DOHH2 (cell line): ENCODE results near the gene STX16.

Experiments used
- H3F3A ChIP-seq: fragments of 200-600 bp; sonication (generic), shearing (Covaris generic); 2 replicates; pipeline ENCODE4 v1.6.0; 2016; ENCODE audit warnings: antibody characterized with exemption, mild to moderate bottlenecking; ENCODE audit not compliant: control insufficient read depth, insufficient read depth
- H3K27ac ChIP-seq: fragments of 200-600 bp; sonication (generic); 2 replicates; pipeline ENCODE4 v1.5.1; 2014; ENCODE audit warnings: low read depth, mild to moderate bottlenecking, low read length, moderate library complexity
- H3K27me3 ChIP-seq: fragments of 200-600 bp; sonication (generic); 2 replicates; pipeline ENCODE4 v1.6.1; 2014; ENCODE audit warnings: mild to moderate bottlenecking, low read length, mixed read lengths; ENCODE audit not compliant: control insufficient read depth
- H3K36me3 ChIP-seq: fragments of 200-600 bp; sonication (generic); 2 replicates; pipeline ENCODE4 v1.6.1; 2014; ENCODE audit warnings: mild to moderate bottlenecking, low read length, moderate library complexity, mixed read lengths; ENCODE audit not compliant: control insufficient read depth
- H3K4me1 ChIP-seq: fragments of 200-600 bp; sonication (generic); 2 replicates; pipeline ENCODE4 v1.6.1; 2014; ENCODE audit warnings: mild to moderate bottlenecking, low read length, mixed read lengths; ENCODE audit not compliant: control insufficient read depth
- H3K4me2 ChIP-seq: fragments of 200-600 bp; sonication (generic); 2 replicates; pipeline ENCODE4 v1.6.0; 2014; ENCODE audit warnings: mild to moderate bottlenecking, low read length, moderate library complexity
- H3K4me3 ChIP-seq: fragments of 200-600 bp; sonication (generic); 2 replicates; pipeline ENCODE4 v1.5.1; 2014; ENCODE audit warnings: mild to moderate bottlenecking, low read length, mixed read lengths
- H3K79me2 ChIP-seq: fragments of 200-600 bp; sonication (generic); 2 replicates; pipeline ENCODE4 v1.6.1; 2014; ENCODE audit warnings: mild to moderate bottlenecking, low read length, mixed read lengths; ENCODE audit not compliant: control insufficient read depth
- H3K9me2 ChIP-seq: fragments of 200-600 bp; sonication (generic); replicated peaks from 2 replicates; pipeline ENCODE4 v1.6.1; 2014; ENCODE audit warnings: mild to moderate bottlenecking, low read length, mixed read lengths; ENCODE audit not compliant: control insufficient read depth
- H3K9me3 ChIP-seq: fragments of 200-600 bp; sonication (generic); 2 replicates; pipeline ENCODE4 v1.6.1; 2014; ENCODE audit warnings: antibody characterized with exemption, low read length, mixed read lengths; ENCODE audit not compliant: control insufficient read depth, insufficient read depth
- H4K20me1 ChIP-seq: fragments of 200-600 bp; sonication (generic); 2 replicates; pipeline ENCODE4 v1.6.0; 2014; ENCODE audit warnings: low read depth, mild to moderate bottlenecking, antibody characterized with exemption, low read length, moderate library complexity; ENCODE audit not compliant: control insufficient read depth, insufficient read depth
- EZH2phosphoT487 ChIP-seq: fragments of 200-600 bp; sonication (generic); IDR thresholded peaks from 2 replicates; pipeline ENCODE4 v1.6.1; 2017; ENCODE audit warnings: borderline replicate concordance, mild to moderate bottlenecking, antibody characterized with exemption, low read length, moderate library complexity, mixed read lengths
- TF ChIP-seq, protein P1 (sequence below): fragments of 200-600 bp; sonication (generic); IDR thresholded peaks from one replicate; pipeline ENCODE4 v1.5.1; 2014; ENCODE audit warnings: antibody characterized with exemption, mild to moderate bottlenecking, low read depth, low read length; ENCODE audit not compliant: poor library complexity, severe bottlenecking

Gene STX16

DNA sequence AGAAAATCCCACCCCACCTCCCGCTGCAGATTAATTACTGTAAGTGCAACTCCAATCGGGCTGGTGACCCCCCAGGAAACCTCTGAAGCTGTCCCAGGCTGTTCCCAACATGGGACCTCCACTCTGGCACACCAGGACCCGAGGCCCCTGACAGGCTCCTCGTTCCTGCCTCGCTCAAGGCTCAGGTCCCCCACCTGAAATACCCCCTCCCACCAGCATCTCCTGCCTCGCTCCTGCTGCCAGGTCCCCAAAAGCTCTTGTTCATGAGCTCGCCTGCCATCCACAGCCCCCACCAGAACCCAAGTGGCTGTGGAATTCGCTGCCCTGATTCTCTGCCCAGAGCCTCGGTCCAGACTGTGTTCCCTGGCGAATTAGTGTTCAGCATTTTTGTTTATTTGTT, 67.6 kb downstream of the STX16 start:
- H3K27me3 ChIP-seq: no peaks in the 10 kb centered on the region
- no peaks in the 10 kb centered on the region for H3K79me2 ChIP-seq
- no peak overlapping the region for H3K4me3 ChIP-seq
- H3K27ac ChIP-seq: no peak overlapping the region
- no peaks in the 10 kb centered on the region for H3K36me3 ChIP-seq
- H3K9me3 ChIP-seq: no peaks in the 10 kb centered on the region
- TF ChIP-seq, protein P1, sequence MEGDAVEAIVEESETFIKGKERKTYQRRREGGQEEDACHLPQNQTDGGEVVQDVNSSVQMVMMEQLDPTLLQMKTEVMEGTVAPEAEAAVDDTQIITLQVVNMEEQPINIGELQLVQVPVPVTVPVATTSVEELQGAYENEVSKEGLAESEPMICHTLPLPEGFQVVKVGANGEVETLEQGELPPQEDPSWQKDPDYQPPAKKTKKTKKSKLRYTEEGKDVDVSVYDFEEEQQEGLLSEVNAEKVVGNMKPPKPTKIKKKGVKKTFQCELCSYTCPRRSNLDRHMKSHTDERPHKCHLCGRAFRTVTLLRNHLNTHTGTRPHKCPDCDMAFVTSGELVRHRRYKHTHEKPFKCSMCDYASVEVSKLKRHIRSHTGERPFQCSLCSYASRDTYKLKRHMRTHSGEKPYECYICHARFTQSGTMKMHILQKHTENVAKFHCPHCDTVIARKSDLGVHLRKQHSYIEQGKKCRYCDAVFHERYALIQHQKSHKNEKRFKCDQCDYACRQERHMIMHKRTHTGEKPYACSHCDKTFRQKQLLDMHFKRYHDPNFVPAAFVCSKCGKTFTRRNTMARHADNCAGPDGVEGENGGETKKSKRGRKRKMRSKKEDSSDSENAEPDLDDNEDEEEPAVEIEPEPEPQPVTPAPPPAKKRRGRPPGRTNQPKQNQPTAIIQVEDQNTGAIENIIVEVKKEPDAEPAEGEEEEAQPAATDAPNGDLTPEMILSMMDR: no peak
- TF ChIP-seq EZH2phosphoT487: no peak
- H3K4me2 ChIP-seq: no peak overlapping the region
- no peaks in the 10 kb centered on the region for H3K9me2 ChIP-seq
- H3F3A ChIP-seq: no peaks in the 10 kb centered on the region
- no peaks in the 10 kb centered on the region for H3K4me1 ChIP-seq
- no peaks in the 10 kb centered on the region for H4K20me1 ChIP-seq

DNA sequence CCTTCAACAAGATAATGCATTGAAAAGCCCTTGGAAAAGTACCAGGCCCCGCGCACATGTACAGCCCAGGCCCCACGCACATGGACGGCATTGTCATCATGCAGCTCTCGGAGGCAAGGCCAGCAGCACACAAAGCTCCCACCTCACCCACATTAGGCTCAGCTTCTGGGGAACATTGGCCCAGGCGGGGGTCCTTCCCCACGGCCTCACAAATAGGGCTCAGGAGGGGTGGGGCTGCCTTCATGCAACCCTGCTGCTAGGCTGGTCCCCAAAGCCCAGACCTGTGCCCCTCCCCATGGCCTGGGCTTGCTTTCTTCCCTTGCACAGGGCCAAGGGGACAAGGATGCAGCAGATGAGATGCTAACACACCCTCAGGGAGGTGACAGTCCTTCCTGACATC, 68.2 kb downstream of the STX16 start:
- Histone ChIP-seq H3K4me1 (no peaks in the 10 kb centered on the region), H3K27ac (no peak overlapping the region), H3F3A (no peaks in the 10 kb centered on the region), H3K36me3 (no peaks in the 10 kb centered on the region), H3K9me2 (no peaks in the 10 kb centered on the region), H3K9me3 (no peaks in the 10 kb centered on the region), H4K20me1 (no peaks in the 10 kb centered on the region), H3K79me2 (no peaks in the 10 kb centered on the region), H3K4me2 (no peak overlapping the region), H3K4me3 (no peak overlapping the region), H3K27me3 (no peaks in the 10 kb centered on the region)
- no peak for TF ChIP-seq EZH2phosphoT487
- TF ChIP-seq, protein P1: no peak

DNA sequence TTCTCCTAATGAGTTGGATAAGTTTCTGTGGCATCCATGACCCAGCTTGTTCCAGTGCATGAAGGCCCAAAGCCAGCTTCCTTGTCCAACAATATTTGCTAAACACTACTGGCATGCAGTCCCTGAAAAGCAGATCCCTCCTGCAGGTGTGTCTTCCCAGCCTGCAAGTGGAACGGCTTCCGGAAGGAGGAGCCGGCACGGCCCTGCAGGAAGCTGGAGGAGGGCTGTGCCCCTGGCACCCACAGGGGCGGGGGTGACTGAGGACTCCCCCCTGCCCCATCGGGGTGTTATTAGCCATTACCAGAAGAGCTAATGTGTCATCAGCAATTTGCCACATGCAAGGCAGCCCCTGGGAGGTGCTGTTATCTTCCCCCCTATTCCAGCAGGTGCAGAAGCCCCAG, 68.9 kb downstream of the STX16 start:
- Histone ChIP-seq H3K36me3 (no peaks in the 10 kb centered on the region), H3K4me1 (no peaks in the 10 kb centered on the region), H3K27me3 (no peaks in the 10 kb centered on the region), H3F3A (no peaks in the 10 kb centered on the region), H3K79me2 (no peaks in the 10 kb centered on the region), H4K20me1 (no peaks in the 10 kb centered on the region), H3K9me2 (no peaks in the 10 kb centered on the region), H3K4me3 (no peak overlapping the region), H3K4me2 (no peak overlapping the region), H3K9me3 (no peaks in the 10 kb centered on the region), H3K27ac (no peak overlapping the region)
- TF ChIP-seq EZH2phosphoT487: no peak
- TF ChIP-seq, protein P1: no peak

DNA sequence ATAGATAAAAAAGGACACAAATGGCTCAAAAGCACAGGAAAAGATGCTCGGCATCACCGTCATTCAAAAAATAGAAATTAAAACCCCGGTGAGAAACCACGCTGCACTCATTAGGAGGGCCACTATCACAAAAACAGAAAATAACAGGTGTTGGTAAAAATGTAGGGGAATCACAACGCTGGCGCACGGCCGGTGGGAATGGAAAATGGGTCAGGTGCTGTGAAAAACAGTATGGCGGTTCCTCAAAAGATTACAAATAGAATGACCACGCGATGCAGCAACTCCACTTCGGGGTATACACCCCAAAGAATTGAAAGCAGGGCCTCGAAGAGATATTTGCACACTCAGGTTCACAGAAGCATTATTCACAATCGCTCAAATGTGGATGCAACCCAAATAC, 69.8 kb downstream of the STX16 start:
- H3K4me1 ChIP-seq: no peaks in the 10 kb centered on the region
- no peak overlapping the region for H3K4me3 ChIP-seq
- H3K27me3 ChIP-seq: no peaks in the 10 kb centered on the region
- no peaks in the 10 kb centered on the region for H3F3A ChIP-seq
- no peaks in the 10 kb centered on the region for H3K9me2 ChIP-seq
- H3K4me2 ChIP-seq: no peak overlapping the region
- no peak overlapping the region for H3K27ac ChIP-seq
- no peaks in the 10 kb centered on the region for H3K36me3 ChIP-seq
- H4K20me1 ChIP-seq: no peaks in the 10 kb centered on the region
- H3K79me2 ChIP-seq: no peaks in the 10 kb centered on the region
- TF ChIP-seq, protein P1: no peak
- TF ChIP-seq EZH2phosphoT487: no peak
- H3K9me3 ChIP-seq: no peaks in the 10 kb centered on the region
